Measurements from ENCODE around the gene SVEP1.

SVEP1 gene

DNA sequence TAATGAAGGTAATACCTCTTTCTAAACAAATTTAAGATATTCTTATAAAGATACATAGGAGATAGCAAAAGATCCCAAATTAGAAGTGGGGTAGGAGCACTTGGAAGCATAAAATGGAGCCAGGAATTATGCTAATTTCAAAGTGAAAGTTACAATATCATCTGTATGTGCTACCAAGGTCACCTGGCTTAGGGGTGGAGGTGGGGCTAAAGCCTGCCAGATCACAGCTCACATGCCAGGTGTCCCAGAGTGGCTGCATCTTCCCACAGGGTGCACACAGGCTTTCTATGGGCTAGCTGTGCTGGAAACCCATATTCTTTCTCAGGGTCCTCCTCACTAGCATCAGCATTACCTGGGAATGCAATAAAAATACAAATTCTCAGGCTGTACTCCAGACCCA is 123.7 kb downstream of the SVEP1 start:
- H3K36me3 Mint-ChIP-seq: no peaks in the 10 kb centered on the region
- no peaks in the 10 kb centered on the region for H3K27me3 Mint-ChIP-seq
- no peak overlapping the region for H3K27ac Mint-ChIP-seq
- no peaks in the 10 kb centered on the region for H3K4me1 Mint-ChIP-seq
- no peaks in the 10 kb centered on the region for H3K9me3 Mint-ChIP-seq
- H3K4me3 Mint-ChIP-seq: no peak overlapping the region
- no peak for ATAC-seq

DNA sequence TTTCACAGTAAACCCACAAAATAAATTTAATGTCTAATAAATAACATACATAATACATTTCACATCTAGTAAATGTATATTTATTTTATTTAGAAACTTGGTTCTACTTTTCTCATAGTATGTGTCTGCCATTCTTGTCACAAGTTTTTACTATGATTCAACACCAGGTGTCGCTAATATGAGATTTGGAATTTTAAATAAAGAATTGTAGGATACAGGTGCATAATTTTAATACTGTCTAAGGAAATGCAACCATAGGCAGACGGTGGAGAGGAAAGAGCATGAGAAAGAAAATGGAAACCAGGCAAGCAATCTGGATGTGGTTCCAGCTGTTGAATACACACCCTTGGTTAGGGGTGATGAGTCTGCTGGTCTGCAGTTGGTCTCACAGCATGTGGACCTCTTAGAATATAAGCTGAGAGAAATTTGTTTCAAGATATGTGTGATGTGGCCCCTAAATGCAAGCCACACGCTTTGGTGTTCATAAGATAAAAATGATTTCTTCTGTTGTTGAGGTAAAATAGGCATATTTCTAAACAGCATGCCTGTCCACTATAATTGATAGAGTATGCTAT is 127.2 kb downstream of the SVEP1 start:
- Mint-ChIP-seq H3K27me3 (no peaks in the 10 kb centered on the region), H3K36me3 (no peaks in the 10 kb centered on the region), H3K27ac (no peak overlapping the region), H3K9me3 (no peaks in the 10 kb centered on the region), H3K4me3 (no peak overlapping the region), H3K4me1 (no peaks in the 10 kb centered on the region)
- no peak for ATAC-seq

DNA sequence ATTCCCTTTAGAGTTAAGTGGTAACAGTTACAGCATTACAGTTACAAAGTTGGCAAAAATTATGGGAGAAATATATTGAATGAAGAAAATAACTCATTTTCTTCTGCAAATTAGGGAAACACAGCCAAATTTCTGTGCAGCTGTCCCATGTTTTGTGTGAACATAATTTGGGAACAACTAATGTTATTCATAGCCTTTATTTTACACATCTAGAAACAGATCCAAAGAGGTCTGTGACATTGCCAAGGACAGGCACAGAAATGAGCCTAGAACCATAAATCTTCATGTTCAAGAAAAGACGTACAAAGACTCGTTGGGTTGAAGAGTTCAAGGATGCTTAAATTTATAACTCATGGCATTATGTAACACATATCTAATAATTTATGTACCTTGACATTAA is 127.8 kb downstream of the SVEP1 start:
- ATAC-seq: no peak
- Mint-ChIP-seq H3K36me3 (no peaks in the 10 kb centered on the region), H3K9me3 (no peaks in the 10 kb centered on the region), H3K4me3 (no peak overlapping the region), H3K27me3 (no peaks in the 10 kb centered on the region), H3K4me1 (no peaks in the 10 kb centered on the region), H3K27ac (no peak overlapping the region)

DNA sequence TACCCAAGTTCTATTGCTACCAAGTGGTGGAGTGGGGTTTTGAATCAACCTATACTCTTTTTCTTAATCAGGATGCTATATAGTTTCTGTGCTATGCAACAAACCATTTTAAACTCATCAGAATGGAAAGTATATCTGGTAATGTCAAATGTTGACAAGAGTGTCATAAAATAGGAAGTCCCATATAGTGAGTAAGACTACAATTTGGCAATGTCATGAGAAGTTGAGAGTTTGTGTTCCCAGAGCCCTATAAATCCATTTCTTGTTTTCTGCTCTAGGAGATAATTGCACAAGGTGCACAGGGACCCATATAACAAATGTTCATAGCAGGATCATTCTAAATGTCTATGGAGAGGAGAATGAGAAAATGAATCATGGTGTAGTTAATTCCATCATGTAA is 132.1 kb downstream of the SVEP1 start:
- ATAC-seq: no peak
- Mint-ChIP-seq H3K36me3 (no peaks in the 10 kb centered on the region), H3K9me3 (peaks cover 7% of the 10 kb centered on the region), H3K27ac (no peak overlapping the region), H3K4me3 (no peak overlapping the region), H3K27me3 (no peaks in the 10 kb centered on the region), H3K4me1 (no peaks in the 10 kb centered on the region)

DNA sequence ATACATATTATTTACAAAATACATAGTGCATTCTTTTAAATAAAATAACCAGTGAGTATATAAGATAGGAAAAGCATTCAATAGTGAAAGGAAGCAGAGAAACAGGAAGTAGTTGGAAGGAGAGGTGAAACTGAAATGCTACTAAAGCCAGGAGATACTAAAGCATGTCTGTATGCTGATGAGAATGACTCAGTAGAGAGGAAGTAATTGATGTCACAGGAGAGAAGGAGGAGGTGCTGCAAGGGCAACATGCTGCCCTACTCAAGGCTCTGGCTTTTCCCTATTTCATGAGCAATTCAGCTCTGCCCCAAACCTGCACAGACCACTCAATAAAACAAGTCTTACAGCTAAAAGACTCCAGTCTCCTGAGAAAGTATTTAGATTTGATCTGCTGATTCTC is 133.4 kb downstream of the SVEP1 start:
- Mint-ChIP-seq H3K27me3 (peaks cover 10% of the 10 kb centered on the region), H3K27ac (no peak overlapping the region), H3K4me3 (no peak overlapping the region), H3K9me3 (peaks cover 7% of the 10 kb centered on the region), H3K4me1 (no peaks in the 10 kb centered on the region), H3K36me3 (no peaks in the 10 kb centered on the region)
- ATAC-seq: no peak

DNA sequence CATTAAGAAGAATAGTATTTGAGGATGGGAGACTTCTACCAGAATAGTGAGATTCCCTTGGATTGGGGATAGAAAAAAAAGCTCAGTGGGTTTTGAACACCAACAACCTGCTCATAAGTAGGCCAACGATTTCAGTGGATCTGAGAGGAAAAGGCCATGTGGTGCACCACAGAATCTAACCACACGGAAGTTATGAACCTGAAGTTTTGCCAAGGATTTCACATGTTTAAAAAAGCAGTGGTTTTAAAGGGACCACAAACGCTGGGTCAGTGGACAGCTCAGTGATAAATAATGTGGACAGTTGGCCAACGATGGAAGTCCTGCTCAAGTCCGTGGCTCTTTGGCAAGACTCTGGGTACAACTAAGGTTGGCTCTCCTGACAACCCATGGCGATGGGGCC is 134.6 kb downstream of the SVEP1 start:
- Mint-ChIP-seq H3K4me3 (no peak overlapping the region), H3K27ac (no peak overlapping the region), H3K4me1 (no peaks in the 10 kb centered on the region), H3K9me3 (peaks cover 7% of the 10 kb centered on the region), H3K27me3 (peaks cover 11% of the 10 kb centered on the region), H3K36me3 (no peaks in the 10 kb centered on the region)
- ATAC-seq: no peak

DNA sequence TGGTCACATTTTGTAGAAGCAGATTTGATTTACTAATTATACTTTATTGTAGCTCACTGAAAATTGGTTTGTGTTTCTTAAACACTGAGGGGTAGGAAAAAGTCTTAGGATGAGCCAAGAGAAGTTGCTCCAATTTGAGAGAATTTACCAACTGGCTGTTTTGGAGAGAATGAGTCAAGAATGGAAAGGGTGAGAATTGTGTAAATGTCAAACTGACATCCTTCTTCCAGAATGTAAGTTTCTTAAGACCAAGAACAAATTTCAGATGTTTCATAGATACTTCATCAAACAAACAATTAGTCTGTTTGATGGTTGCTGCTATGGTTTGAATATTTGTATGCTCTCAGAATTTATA is 135.7 kb downstream of the SVEP1 start:
- Mint-ChIP-seq H3K27me3 (peaks cover 11% of the 10 kb centered on the region), H3K27ac (no peak overlapping the region), H3K4me1 (no peaks in the 10 kb centered on the region), H3K36me3 (no peaks in the 10 kb centered on the region), H3K4me3 (no peak overlapping the region), H3K9me3 (peaks cover 7% of the 10 kb centered on the region)
- no peak for ATAC-seq

DNA sequence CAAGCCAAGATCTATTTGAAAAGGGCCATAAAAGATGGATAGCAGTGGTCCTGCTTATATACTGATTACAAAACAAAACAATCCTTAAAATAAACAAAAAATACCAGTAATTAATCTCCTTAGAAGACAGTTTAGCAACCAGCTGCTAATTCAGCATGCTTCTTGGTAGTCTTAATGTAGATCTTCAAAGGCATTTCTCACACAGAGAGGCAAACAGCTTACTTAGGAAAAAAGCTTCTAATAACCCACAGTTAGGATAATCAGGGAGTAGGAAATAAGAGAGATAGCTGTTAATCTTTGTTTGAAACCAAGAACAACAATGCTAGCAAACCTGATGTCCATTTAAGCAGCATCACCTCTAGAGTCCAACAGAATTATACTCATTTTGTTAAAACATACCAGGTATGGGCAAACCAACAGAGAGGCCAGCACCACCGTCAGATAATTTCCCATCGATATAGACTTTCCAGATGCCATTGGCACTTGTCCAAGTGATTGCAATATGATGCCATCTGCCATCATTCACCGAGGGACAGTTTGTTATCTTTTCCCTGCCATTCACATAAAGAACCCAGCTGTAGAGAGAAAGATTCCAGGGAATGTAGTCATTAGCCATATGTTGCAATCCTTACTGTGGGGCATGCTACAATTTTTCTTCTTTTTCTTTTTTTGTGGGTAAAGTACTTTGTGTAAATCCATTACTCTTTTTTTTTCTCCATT is 136.2 kb downstream of the SVEP1 start:
- peaks cover 7% of the 10 kb centered on the region for H3K9me3 Mint-ChIP-seq
- H3K27me3 Mint-ChIP-seq: peaks cover 11% of the 10 kb centered on the region
- no peak overlapping the region for H3K4me3 Mint-ChIP-seq
- no peak for ATAC-seq
- H3K36me3 Mint-ChIP-seq: no peaks in the 10 kb centered on the region
- no peak overlapping the region for H3K27ac Mint-ChIP-seq
- H3K4me1 Mint-ChIP-seq: no peaks in the 10 kb centered on the region

DNA sequence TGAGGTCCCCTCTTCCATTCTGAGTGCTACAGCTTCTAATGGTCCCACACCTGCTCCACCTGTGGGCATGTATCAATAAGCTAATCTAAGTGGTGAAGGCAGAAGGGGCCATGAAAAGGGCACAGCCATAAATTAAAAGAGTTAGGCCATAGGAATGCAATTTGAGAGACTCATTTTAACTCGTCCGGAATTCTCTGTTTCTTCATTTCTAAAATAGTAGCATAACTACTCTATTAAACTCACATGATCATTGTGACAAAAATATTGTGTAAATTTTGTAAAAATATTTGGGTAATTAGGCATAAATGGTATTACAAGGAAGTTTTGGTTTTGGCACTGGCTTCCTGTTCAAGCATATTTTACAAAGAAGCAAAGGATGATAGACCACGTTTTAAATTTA is 138.7 kb downstream of the SVEP1 start:
- Mint-ChIP-seq H3K9me3 (peaks cover 3% of the 10 kb centered on the region), H3K4me1 (no peaks in the 10 kb centered on the region), H3K36me3 (no peaks in the 10 kb centered on the region), H3K27ac (no peak overlapping the region), H3K27me3 (peaks cover 11% of the 10 kb centered on the region), H3K4me3 (no peak overlapping the region)
- ATAC-seq: no peak

DNA sequence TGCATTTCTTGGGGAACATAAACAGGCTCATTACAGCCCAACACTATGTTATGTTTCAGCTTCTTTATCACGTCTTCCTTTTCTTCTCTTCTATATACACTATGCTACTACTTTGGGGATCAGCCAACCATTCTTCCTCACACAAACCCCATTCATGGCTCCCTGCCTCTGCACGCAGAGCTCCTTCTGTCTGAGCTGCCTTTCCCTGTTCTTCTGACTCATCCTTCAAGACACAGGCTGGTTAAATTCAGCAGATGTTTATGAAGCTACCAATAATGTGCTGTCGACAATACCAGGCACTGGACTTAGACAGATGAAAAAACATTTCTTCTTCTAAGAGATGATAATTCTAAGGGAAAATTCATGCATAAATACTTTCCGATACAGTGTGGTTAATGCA is 139.4 kb downstream of the SVEP1 start:
- Mint-ChIP-seq H3K9me3 (no peaks in the 10 kb centered on the region), H3K27me3 (peaks cover 11% of the 10 kb centered on the region)

DNA sequence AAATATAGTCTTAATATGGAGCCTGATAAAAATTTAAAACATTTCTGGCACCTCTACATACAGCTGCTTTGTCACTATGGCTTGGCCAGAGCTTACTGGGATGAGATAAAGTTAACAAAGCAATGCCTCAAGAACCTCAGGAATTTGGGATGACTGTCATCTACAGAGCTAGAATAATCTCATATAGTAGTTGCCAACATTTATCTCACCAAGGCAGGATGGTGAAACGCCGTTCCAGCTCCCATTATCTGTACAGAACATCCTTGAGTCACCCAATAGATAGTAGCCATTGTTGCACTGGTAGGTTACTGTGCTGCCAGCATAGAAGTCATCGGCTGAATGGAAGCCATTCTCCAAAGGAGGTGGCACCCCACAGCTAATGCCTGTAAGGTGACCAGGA is 147.3 kb downstream of the SVEP1 start:
- no peaks in the 10 kb centered on the region for H3K36me3 Mint-ChIP-seq
- no peaks in the 10 kb centered on the region for H3K4me1 Mint-ChIP-seq
- ATAC-seq: no peak

More for the DNA sequence above, 139.4 kb downstream of the SVEP1 start:
- no peaks in the 10 kb centered on the region for H3K36me3 Mint-ChIP-seq
- H3K4me1 Mint-ChIP-seq: no peaks in the 10 kb centered on the region
- no peak overlapping the region for H3K4me3 Mint-ChIP-seq
- ATAC-seq: no peak
- no peak overlapping the region for H3K27ac Mint-ChIP-seq

DNA sequence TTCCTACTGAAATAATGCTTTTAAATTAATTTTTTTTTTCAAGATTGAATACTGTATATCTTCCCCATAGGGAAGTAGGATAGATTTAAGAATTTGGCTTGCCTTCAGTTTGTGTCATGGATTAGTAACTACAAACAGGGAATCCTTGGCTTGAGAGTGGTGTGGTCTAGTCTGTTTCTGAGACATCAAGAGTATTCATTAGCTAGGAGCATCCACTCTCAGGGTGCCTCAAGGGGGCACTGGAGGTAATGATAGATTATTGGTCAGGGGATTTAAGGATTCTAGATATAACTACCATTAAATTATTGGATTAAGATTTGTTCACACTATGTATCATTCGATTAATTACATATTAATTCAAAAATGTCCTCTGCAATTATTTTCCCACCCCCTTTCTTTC is 150.1 kb downstream of the SVEP1 start:
- H3K27me3 Mint-ChIP-seq: no peaks in the 10 kb centered on the region
- H3K36me3 Mint-ChIP-seq: no peaks in the 10 kb centered on the region
- no peak for ATAC-seq
- no peaks in the 10 kb centered on the region for H3K9me3 Mint-ChIP-seq
- no peaks in the 10 kb centered on the region for H3K4me1 Mint-ChIP-seq
- no peak overlapping the region for H3K27ac Mint-ChIP-seq
- H3K4me3 Mint-ChIP-seq: no peak overlapping the region

More for the DNA sequence above, 147.3 kb downstream of the SVEP1 start:
- no peaks in the 10 kb centered on the region for H3K9me3 Mint-ChIP-seq
- H3K27ac Mint-ChIP-seq: no peak overlapping the region
- H3K4me3 Mint-ChIP-seq: no peak overlapping the region
- H3K27me3 Mint-ChIP-seq: no peaks in the 10 kb centered on the region

DNA sequence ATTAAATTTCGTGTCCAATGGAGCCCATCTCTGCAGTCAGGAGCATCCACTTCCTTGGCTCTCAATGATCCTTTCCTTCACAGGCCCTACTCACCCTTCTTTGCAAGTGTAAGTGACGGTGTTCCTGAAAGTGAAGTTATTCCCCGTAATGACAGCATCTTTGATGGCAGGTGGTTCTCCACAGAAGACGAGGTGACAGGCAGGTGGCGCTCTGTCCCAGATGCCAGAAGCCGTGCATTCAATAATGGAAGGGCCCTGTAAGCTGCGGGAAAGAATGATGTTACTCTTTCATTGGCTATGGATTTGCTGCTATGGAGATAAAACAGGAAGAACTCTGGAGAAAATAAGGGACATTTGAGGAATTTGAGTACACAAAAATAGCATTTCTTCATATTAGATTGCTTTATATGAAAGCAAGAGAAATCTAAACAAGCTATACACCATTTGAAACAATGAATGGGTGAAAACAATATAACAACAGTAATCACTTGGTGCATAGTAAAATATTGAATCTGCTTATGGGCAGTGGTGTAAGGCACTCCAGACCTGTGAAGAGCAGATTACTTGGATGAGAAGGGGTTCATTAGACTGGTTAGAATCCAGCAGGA is 151.9 kb downstream of the SVEP1 start:
- Mint-ChIP-seq H3K9me3 (no peaks in the 10 kb centered on the region), H3K4me1 (no peaks in the 10 kb centered on the region), H3K27ac (no peak overlapping the region), H3K4me3 (no peak overlapping the region), H3K36me3 (no peaks in the 10 kb centered on the region), H3K27me3 (no peaks in the 10 kb centered on the region)
- ATAC-seq: no peak

DNA sequence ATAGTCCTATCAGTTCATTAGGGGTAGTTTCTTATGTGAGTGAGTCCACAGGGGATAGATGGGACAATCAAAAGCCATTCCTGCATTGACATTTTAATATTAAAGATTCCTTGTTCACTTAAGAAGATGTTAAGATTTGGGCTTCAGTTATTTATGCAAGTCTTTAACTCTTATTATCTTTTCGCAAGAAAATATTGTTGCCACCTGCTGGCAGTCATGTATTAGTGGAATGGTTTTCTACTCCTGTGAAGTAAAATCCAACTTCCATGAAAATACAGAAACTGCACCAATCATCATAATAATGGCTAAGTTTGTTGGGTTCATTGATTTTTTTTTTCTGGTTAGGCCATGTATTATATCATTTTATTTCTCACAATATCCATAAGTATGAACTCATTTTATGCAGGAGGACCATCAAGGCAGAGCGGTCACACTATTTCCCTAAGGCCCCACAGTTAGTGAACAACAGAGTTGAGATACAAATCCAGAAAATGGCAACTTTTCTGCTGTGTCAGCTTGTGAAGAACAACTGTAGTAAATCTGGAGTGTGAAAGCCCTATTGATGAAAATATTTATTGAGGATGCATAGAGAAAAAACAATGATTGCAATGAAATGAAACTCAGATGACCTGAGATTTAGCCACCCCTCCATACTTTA is 153.4 kb downstream of the SVEP1 start:
- H3K4me1 Mint-ChIP-seq: no peaks in the 10 kb centered on the region

DNA sequence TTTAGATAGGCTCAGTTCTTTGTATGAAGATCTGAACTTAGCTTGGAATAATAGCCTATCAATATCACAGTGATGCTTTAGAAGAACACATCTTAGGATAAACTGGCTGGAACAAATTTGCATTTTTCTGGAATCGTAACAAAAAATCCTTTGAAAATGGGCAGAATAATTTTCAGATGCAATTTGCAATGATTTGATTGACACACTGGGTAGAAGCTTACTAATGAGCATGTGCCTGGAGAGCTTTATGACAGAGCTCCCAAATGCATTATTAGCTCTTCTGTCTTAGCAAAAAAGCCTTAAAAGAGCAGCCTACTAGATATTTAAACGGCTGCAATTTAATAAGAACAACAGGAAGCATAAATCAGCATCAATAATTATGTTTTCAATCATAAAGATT is 165.1 kb downstream of the SVEP1 start:
- peaks cover 9% of the 10 kb centered on the region for H3K9me3 Mint-ChIP-seq
- ATAC-seq: no peak

More for the DNA sequence above, 153.4 kb downstream of the SVEP1 start:
- no peaks in the 10 kb centered on the region for H3K9me3 Mint-ChIP-seq
- no peak overlapping the region for H3K4me3 Mint-ChIP-seq
- H3K36me3 Mint-ChIP-seq: no peaks in the 10 kb centered on the region
- H3K27me3 Mint-ChIP-seq: no peaks in the 10 kb centered on the region
- H3K27ac Mint-ChIP-seq: no peak overlapping the region
- no peak for ATAC-seq

DNA sequence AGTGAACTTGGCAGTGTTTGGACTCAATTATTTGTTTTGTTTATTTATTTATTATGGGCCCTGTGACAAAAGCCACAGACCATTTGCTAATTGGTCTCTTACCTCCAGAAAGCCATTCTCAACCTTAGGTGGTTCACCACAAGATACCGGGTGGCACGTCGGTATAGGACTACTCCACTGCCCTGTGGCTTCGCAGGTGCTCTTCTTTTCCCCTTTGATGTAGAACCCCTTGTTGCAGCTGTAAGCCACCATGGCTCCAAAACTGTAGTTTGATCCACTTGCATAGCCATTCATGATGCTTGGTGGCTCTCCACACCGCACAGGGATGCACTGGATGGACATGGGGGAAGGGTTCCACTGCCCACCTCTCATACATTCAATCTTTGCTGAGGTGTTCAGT is 168.6 kb downstream of the SVEP1 start:
- ATAC-seq: no peak
- no peaks in the 10 kb centered on the region for H3K36me3 Mint-ChIP-seq
- H3K27me3 Mint-ChIP-seq: peaks cover 2% of the 10 kb centered on the region
- no peak overlapping the region for H3K27ac Mint-ChIP-seq
- peaks cover 2% of the 10 kb centered on the region for H3K9me3 Mint-ChIP-seq
- H3K4me1 Mint-ChIP-seq: no peaks in the 10 kb centered on the region
- no peak overlapping the region for H3K4me3 Mint-ChIP-seq

More for the DNA sequence above, 165.1 kb downstream of the SVEP1 start:
- H3K27me3 Mint-ChIP-seq: peaks cover 10% of the 10 kb centered on the region
- no peak overlapping the region for H3K27ac Mint-ChIP-seq
- no peaks in the 10 kb centered on the region for H3K36me3 Mint-ChIP-seq
- H3K4me3 Mint-ChIP-seq: no peak overlapping the region
- no peaks in the 10 kb centered on the region for H3K4me1 Mint-ChIP-seq
